22Rv1 (cell line): ENCODE data around the gene BAIAP3.

Source experiments
- H3K27ac ChIP-seq: fragments of 450-650 bp; 2 replicates; pipeline ENCODE4 v1.5.1; 2017
- CTCF ChIP-seq: fragments of 450-650 bp; IDR thresholded peaks from 2 replicates; pipeline ENCODE4 v1.5.1; 2017; ENCODE audit warnings: mild to moderate bottlenecking
- ZFX ChIP-seq: fragments of 450-650 bp; IDR thresholded peaks from 2 replicates; pipeline ENCODE4 v1.6.1; 2017; ENCODE audit warnings: antibody characterized with exemption, borderline replicate concordance

Gene BAIAP3

GRCh38 chr16:1315081-1316032, 18.1 kb upstream of the BAIAP3 start:
- H3K27ac ChIP-seq: no peak overlapping the region
- TF ChIP-seq CTCF (no peak), ZFX (no peak)

GRCh38 chr16:1316033-1316405, 17.4 kb upstream of the BAIAP3 start:
- no peak overlapping the region for H3K27ac ChIP-seq
- TF ChIP-seq ZFX (no peak), CTCF (no peak)

GRCh38 chr16:1317479-1318267, 15.8 kb upstream of the BAIAP3 start:
- no peak for TF ChIP-seq ZFX
- no peak for TF ChIP-seq CTCF
- H3K27ac ChIP-seq: no peak overlapping the region

GRCh38 chr16:1318268-1318545, 15.2 kb upstream of the BAIAP3 start:
- TF ChIP-seq CTCF (no peak), ZFX (no peak)
- no peak overlapping the region for H3K27ac ChIP-seq

GRCh38 chr16:1319041-1319440, 14.4 kb upstream of the BAIAP3 start:
- no peak overlapping the region for H3K27ac ChIP-seq
- no peak for TF ChIP-seq CTCF
- no peak for TF ChIP-seq ZFX

GRCh38 chr16:1320097-1320496, 13.3 kb upstream of the BAIAP3 start:
- TF ChIP-seq ZFX (no peak), CTCF (no peak)
- H3K27ac ChIP-seq: no peak overlapping the region
